Vagina (tissue), 2 donors: Measurements from ENCODE around the gene CAPN14.

ENCODE experiments used
- POLR2A ChIP-seq, 2 donors: fragments of 450-650 bp; IDR thresholded peaks; one replicate each; pipeline ENCODE4 v1.6.1; 2017; ENCODE audit warnings: antibody characterized with exemption in 2 of 2, mild to moderate bottlenecking in 2 of 2, moderate library complexity in 2 of 2
- POLR2AphosphoS5 ChIP-seq, 2 donors: sonication (generic); formaldehyde crosslinking; IDR thresholded peaks; one replicate each; pipeline ENCODE4 v1.9.0; 2017; ENCODE audit warnings: antibody characterized with exemption in 2 of 2, mild to moderate bottlenecking in 2 of 2, low read depth in 1 of 2; ENCODE audit not compliant: insufficient read depth in 1 of 2
- TF ChIP-seq, protein P1 (sequence below), 3 experiments: fragments of 450-650 bp in 2 of 3; fragments of 200-600 bp in 1 of 3; sonication (generic) in 1 of 3; IDR thresholded peaks; one replicate each; pipeline ENCODE4 v1.5.1; 2017 to 2019; ENCODE audit warnings: antibody characterized with exemption in 3 of 3, mild to moderate bottlenecking in 2 of 3, moderate library complexity in 2 of 3

DNA sequence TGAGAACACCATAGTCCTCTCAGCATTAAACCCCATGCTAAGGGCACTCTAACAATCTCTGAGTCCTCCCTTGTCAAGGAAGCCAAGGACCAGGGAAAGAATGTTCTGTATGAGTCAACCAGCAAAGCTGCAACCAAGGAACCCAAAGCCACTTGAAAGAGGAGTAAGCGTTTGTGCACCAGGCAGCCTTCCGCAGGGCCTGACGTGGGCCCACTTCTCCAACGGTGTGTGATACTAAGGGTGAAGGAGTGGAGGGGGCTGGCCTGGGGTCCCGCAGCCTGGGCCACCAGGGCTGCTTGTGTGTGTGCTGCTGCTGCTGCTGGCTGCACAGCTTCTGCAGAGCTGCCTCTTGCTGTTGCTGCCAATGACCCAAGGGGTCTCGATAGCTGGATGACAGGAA is 49.0 kb downstream of the CAPN14 start:
- TF ChIP-seq POLR2AphosphoS5 (IDR thresholded peaks at IDR 0.05; ENCODE audit: insufficient read depth in 1 of 2, low read depth in 1 of 2) (no peak), POLR2A (IDR thresholded peaks at IDR 0.05) (no peak)
- TF ChIP-seq, protein P1, sequence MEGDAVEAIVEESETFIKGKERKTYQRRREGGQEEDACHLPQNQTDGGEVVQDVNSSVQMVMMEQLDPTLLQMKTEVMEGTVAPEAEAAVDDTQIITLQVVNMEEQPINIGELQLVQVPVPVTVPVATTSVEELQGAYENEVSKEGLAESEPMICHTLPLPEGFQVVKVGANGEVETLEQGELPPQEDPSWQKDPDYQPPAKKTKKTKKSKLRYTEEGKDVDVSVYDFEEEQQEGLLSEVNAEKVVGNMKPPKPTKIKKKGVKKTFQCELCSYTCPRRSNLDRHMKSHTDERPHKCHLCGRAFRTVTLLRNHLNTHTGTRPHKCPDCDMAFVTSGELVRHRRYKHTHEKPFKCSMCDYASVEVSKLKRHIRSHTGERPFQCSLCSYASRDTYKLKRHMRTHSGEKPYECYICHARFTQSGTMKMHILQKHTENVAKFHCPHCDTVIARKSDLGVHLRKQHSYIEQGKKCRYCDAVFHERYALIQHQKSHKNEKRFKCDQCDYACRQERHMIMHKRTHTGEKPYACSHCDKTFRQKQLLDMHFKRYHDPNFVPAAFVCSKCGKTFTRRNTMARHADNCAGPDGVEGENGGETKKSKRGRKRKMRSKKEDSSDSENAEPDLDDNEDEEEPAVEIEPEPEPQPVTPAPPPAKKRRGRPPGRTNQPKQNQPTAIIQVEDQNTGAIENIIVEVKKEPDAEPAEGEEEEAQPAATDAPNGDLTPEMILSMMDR (IDR thresholded peaks at IDR 0.05): no peak
